B cell (primary cell): Measurements from ENCODE around the gene SHB. TPM values are rescaled to one million over a fixed set of nuclear protein-coding genes. Genes with fewer than 3 reads are reported as not detected.

Source experiments
- ATAC-seq: fragments of 200-7000 bp; cut with Tn5 transposase; one replicate; pipeline ENCODE4 v1.10.0; 2021; ENCODE audit warnings: low read depth, mild to moderate bottlenecking, moderate number of reproducible peaks, moderate library complexity
- CTCF ChIA-PET: fragments of 350-600 bp; sonication (Branson Sonifier 250); formaldehyde crosslinking; loops from one replicate; lab custom pipeline; 2021; ENCODE audit warnings: antibody characterized with exemption, inconsistent platforms; lab: Charles Lee
- POLR2A ChIA-PET: fragments of 350-600 bp; sonication (Branson Sonifier 250); formaldehyde crosslinking; loops from one replicate; lab custom pipeline; 2021; ENCODE audit warnings: antibody characterized with exemption; lab: Charles Lee
- DNase-seq: peaks from one replicate; pipeline ENCODE4 v3.0.0; 2013
- H2AFZ ChIP-seq: 2 replicates; pipeline ENCODE4 v1.6.1; 2012; ENCODE audit warnings: mild to moderate bottlenecking, low read depth, low read length; ENCODE audit not compliant: insufficient read depth, poor library complexity, severe bottlenecking
- H3K27ac ChIP-seq, 2 donors: 1 replicate in 1 of 2; 2 replicates in 1 of 2; pipeline ENCODE4 v1.5.1; 2012 to 2013; ENCODE audit warnings: low read length in 2 of 2, mild to moderate bottlenecking in 2 of 2, moderate library complexity in 1 of 2
- H3K27me3 ChIP-seq, 4 experiments: fragments of 200-600 bp in 1 of 4; sonication (generic) in 1 of 4; replicated peaks in 1 of 4; 1 replicate in 2 of 4; 2 replicates in 2 of 4; pipeline versions ENCODE4 v1.6.1 to v1.7.0; 2013 to 2016; ENCODE audit warnings: low read length in 3 of 4, mild to moderate bottlenecking in 2 of 4, mixed read lengths in 1 of 4, moderate library complexity in 1 of 4; ENCODE audit not compliant: insufficient read depth in 4 of 4, control insufficient read depth in 3 of 4; ENCODE audit errors: control extremely low read depth in 1 of 4
- H3K36me3 ChIP-seq, 2 experiments: replicated peaks in 1 of 2; 1 replicate in 1 of 2; 2 replicates in 1 of 2; pipeline versions ENCODE4 v1.6.1 to v1.7.1; 2013; ENCODE audit warnings: low read length in 1 of 2; ENCODE audit not compliant: insufficient read depth in 2 of 2, control insufficient read depth in 1 of 2; ENCODE audit errors: control extremely low read depth in 1 of 2, extremely low read depth in 1 of 2
- H3K4me1 ChIP-seq, 2 donors: fragments of 200-600 bp in 1 of 2; sonication (generic) in 1 of 2; 1 replicate in 1 of 2; 2 replicates in 1 of 2; pipeline versions ENCODE4 v1.5.1 to v1.6.1; 2013 to 2017; ENCODE audit warnings: low read length in 2 of 2; ENCODE audit not compliant: control insufficient read depth in 2 of 2, insufficient read depth in 2 of 2
- H3K4me2 ChIP-seq: replicated peaks from 2 replicates; pipeline ENCODE3; 2012; ENCODE audit warnings: mild to moderate bottlenecking, low read depth, low read length; ENCODE audit not compliant: poor library complexity, severe bottlenecking
- H3K4me3 ChIP-seq, 5 experiments: fragments of 200-600 bp in 1 of 5; sonication (generic) in 1 of 5; 1 replicate in 3 of 5; 2 replicates in 2 of 5; pipeline versions ENCODE4 v1.5.1 to v1.7.0; 2011 to 2016; ENCODE audit warnings: low read length in 4 of 5, mild to moderate bottlenecking in 4 of 5, low read depth in 2 of 5, control low read depth in 1 of 5, moderate library complexity in 1 of 5; ENCODE audit not compliant: insufficient read depth in 1 of 5; ENCODE audit errors: control extremely low read depth in 1 of 5, extremely low read depth in 1 of 5
- H3K79me2 ChIP-seq: fragments of 200-600 bp; sonication (generic); one replicate; pipeline ENCODE4 v1.6.0; 2016; ENCODE audit warnings: low read length; ENCODE audit not compliant: control insufficient read depth, insufficient read depth
- H3K9ac ChIP-seq: fragments of 200-600 bp; sonication (generic); 2 replicates; pipeline ENCODE4 v1.6.1; 2017; ENCODE audit warnings: mild to moderate bottlenecking, low read length, moderate library complexity
- H3K9me3 ChIP-seq, 3 donors: one replicate each; pipeline versions ENCODE4 v1.6.1 to v1.7.1; 2013; ENCODE audit warnings: low read length in 2 of 3; ENCODE audit not compliant: control insufficient read depth in 2 of 3, insufficient read depth in 1 of 3; ENCODE audit errors: control extremely low read depth in 1 of 3
- H4K20me1 ChIP-seq: 2 replicates; pipeline ENCODE4 v1.6.0; 2012; ENCODE audit warnings: mild to moderate bottlenecking, low read length; ENCODE audit not compliant: insufficient read depth, control insufficient read depth, poor library complexity, severe bottlenecking
- H3K27ac Mint-ChIP-seq: one replicate; pipeline ENCODE4 v1.8.0; 2021; ENCODE audit warnings: mixed read lengths
- H3K27me3 Mint-ChIP-seq: one replicate; pipeline ENCODE4 v1.8.0; 2021; ENCODE audit warnings: mixed read lengths
- H3K4me1 Mint-ChIP-seq: one replicate; pipeline ENCODE4 v1.8.0; 2021; ENCODE audit warnings: mixed read lengths
- H3K4me3 Mint-ChIP-seq: one replicate; pipeline ENCODE4 v1.8.0; 2021; ENCODE audit warnings: mixed read lengths
- H3K9me3 Mint-ChIP-seq: one replicate; pipeline ENCODE4 v1.8.0; 2022; ENCODE audit warnings: mixed read lengths; ENCODE audit not compliant: insufficient read depth
- CTCF ChIP-seq: fragments of 200-600 bp; IDR thresholded peaks from one replicate; pipeline ENCODE4 v1.8.0; 2022; ENCODE audit warnings: antibody characterized with exemption, mild to moderate bottlenecking
- EZH2 ChIP-seq: IDR thresholded peaks from 2 replicates; pipeline ENCODE4 v1.6.1; 2012; ENCODE audit warnings: borderline replicate concordance, low read depth, mild to moderate bottlenecking, moderate library complexity, low read length; ENCODE audit not compliant: insufficient read depth, poor library complexity, severe bottlenecking
- WGBS: methylation state at CpG from one replicate; pipeline ENCODE4 v1.1.5; 2013; ENCODE audit warnings: missing lambda C conversion rate; ENCODE audit not compliant: insufficient coverage; 5-methylcytosine and 5-hydroxymethylcytosine counted together
- intact Hi-C: fragments of 100-400 bp; cut with micrococcal nuclease; formaldehyde crosslinking; loops from one replicate; pipeline ENCODE4 v1.10.0; 2022
- polyA plus RNA-seq: library from polyadenylated mRNA; depleted of rRNA; stranded (reverse); fragments of >200 nt; gene quantifications from 2 replicates; pipeline ENCODE4 v1.2.3, GENCODE V29; 2012
- total RNA-seq, 2 donors: library from RNA; stranded (reverse); fragments of 120-200 nt in 1 of 2; gene quantifications; 1 replicate in 1 of 2; 2 replicates in 1 of 2; pipeline versions ENCODE4 v1.2.3 to v1.2.4, GENCODE V29; 2013 to 2022

Gene SHB
- total and polyA plus RNA-seq, 2 donors (not counting 1 experiment from before 2014, with no cell fraction given): 0.06 to 1.9 TPM

GRCh38 chr9:37971691-37972090 lies 97.3 kb downstream of the SHB start:
- WGBS: 77% methylated on average over 2 of the region's 2 CpGs

GRCh38 chr9:37971108-37971459 lies 97.9 kb downstream of the SHB start:
- 91% methylated on average over 7 of the region's 7 CpGs for WGBS

More at GRCh38 chr9:37971691-37972090, 97.3 kb downstream of the SHB start:
- ChIA-PET POLR2A (no interaction called here), CTCF (no interaction called here)
- H3K4me2 ChIP-seq: no peak overlapping the region
- H3K9me3 Mint-ChIP-seq: no peaks in the 10 kb centered on the region
- H3K9me3 ChIP-seq: no peaks in the 10 kb centered on the region
- no peak for TF ChIP-seq EZH2
- TF ChIP-seq CTCF: no peak
- intact Hi-C loops: no loop called here
- no peak for ATAC-seq
- H3K36me3 ChIP-seq: no peaks in the 10 kb centered on the region
- no peaks in the 10 kb centered on the region for H3K27me3 ChIP-seq
- no peak overlapping the region for H3K9ac ChIP-seq
- no peaks in the 10 kb centered on the region for H4K20me1 ChIP-seq
- H3K4me3 ChIP-seq: no peak overlapping the region
- no peaks in the 10 kb centered on the region for H3K4me1 ChIP-seq
- H3K4me3 Mint-ChIP-seq: no peak overlapping the region
- H3K27ac ChIP-seq: no peak overlapping the region
- peaks cover 9% of the 10 kb centered on the region for H3K27me3 Mint-ChIP-seq
- no peak overlapping the region for H2AFZ ChIP-seq
- H3K79me2 ChIP-seq: no peaks in the 10 kb centered on the region
- no peak for DNase-seq
- no peak overlapping the region for H3K27ac Mint-ChIP-seq
- no peaks in the 10 kb centered on the region for H3K4me1 Mint-ChIP-seq

More at GRCh38 chr9:37971108-37971459, 97.9 kb downstream of the SHB start:
- Mint-ChIP-seq H3K9me3 (no peaks in the 10 kb centered on the region), H3K27me3 (peaks cover 4% of the 10 kb centered on the region), H3K4me3 (no peak overlapping the region), H3K27ac (no peak overlapping the region), H3K4me1 (no peaks in the 10 kb centered on the region)
- no peak for TF ChIP-seq EZH2
- no peak for TF ChIP-seq CTCF
- H3K4me2 ChIP-seq: no peak overlapping the region
- no peak overlapping the region for H3K9ac ChIP-seq
- H3K27ac ChIP-seq: no peak overlapping the region
- no peak overlapping the region for H3K4me3 ChIP-seq
- CTCF ChIA-PET: interaction anchor here (1.3 kb wide), 1 partner anchor 57 kb away, joined by 7 read pairs; no protein-coding TSS in a partner anchor
- no peak overlapping the region for H2AFZ ChIP-seq
- intact Hi-C loops: no loop called here
- H4K20me1 ChIP-seq: no peaks in the 10 kb centered on the region
- DNase-seq (no peak), ATAC-seq (no peak)
- no peaks in the 10 kb centered on the region for H3K9me3 ChIP-seq
- POLR2A ChIA-PET: no interaction called here
- H3K4me1 ChIP-seq: no peaks in the 10 kb centered on the region
- H3K79me2 ChIP-seq: no peaks in the 10 kb centered on the region
- H3K27me3 ChIP-seq: no peaks in the 10 kb centered on the region
- no peaks in the 10 kb centered on the region for H3K36me3 ChIP-seq
